Vagina (tissue), 2 donors: Measurements from ENCODE around the gene ZGPAT. TPM values are rescaled to one million over a fixed set of nuclear protein-coding genes. Genes with fewer than 3 reads are reported as not detected.

Source experiments
- DNase-seq, 2 donors: peaks; one replicate each; pipeline ENCODE4 v3.0.0-alpha.2; 2017; ENCODE audit errors: extremely low spot score in 2 of 2
- H3K27ac ChIP-seq: fragments of 200-600 bp; sonication (generic); one replicate; pipeline ENCODE4 v1.5.1; 2019
- H3K27me3 ChIP-seq: fragments of 200-600 bp; sonication (generic); one replicate; pipeline ENCODE4 v1.5.1; 2019
- H3K36me3 ChIP-seq, 2 donors: fragments of 200-600 bp; sonication (generic); one replicate each; pipeline ENCODE4 v1.5.1; 2017 to 2019
- H3K4me1 ChIP-seq: fragments of 200-600 bp; sonication (generic); one replicate; pipeline ENCODE4 v1.5.1; 2019
- H3K4me3 ChIP-seq, 2 donors: fragments of 200-600 bp; sonication (generic); 1 replicate in 1 of 2; 2 replicates in 1 of 2; pipeline ENCODE4 v1.5.1; 2016 to 2019
- H3K9me3 ChIP-seq: fragments of 200-600 bp; sonication (generic); one replicate; pipeline ENCODE4 v1.5.1; 2019
- CTCF ChIP-seq, 3 experiments: fragments of 450-650 bp in 2 of 3; fragments of 200-600 bp in 1 of 3; sonication (generic) in 1 of 3; IDR thresholded peaks; one replicate each; pipeline ENCODE4 v1.5.1; 2017 to 2019; ENCODE audit warnings: antibody characterized with exemption in 3 of 3, mild to moderate bottlenecking in 2 of 3, moderate library complexity in 2 of 3
- POLR2A ChIP-seq, 2 donors: fragments of 450-650 bp; IDR thresholded peaks; one replicate each; pipeline ENCODE4 v1.6.1; 2017; ENCODE audit warnings: antibody characterized with exemption in 2 of 2, mild to moderate bottlenecking in 2 of 2, moderate library complexity in 2 of 2
- POLR2AphosphoS5 ChIP-seq, 2 donors: sonication (generic); formaldehyde crosslinking; IDR thresholded peaks; one replicate each; pipeline ENCODE4 v1.9.0; 2017; ENCODE audit warnings: antibody characterized with exemption in 2 of 2, mild to moderate bottlenecking in 2 of 2, low read depth in 1 of 2; ENCODE audit not compliant: insufficient read depth in 1 of 2
- intact Hi-C: fragments of 100-400 bp; cut with DNase I; formaldehyde crosslinking; loops from one replicate; pipeline ENCODE4 v1.15.1; 2023
- total RNA-seq: library from RNA; depleted of rRNA; stranded (reverse); fragments of >200 nt; gene quantifications from one replicate; pipeline ENCODE4 v1.2.3, GENCODE V29; 2016

Gene ZGPAT
- total RNA-seq, 1 donor from 2014 or later: 30.4 TPM

DNA sequence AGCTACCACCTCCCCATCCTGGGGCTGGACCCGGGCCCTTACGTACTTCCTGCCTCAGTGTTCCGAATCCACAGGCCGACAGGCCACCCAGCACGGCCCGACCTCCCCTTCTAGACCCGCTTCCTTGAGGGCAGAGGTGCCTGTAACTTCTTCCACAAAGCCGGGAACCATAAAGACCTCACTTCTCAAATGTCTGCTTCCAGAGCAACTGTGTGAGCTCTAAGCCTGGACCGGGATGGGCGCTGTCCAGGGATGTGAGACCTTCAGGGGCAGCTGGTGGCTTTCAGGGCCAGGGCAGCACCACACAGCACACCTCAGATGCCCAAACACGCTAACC lies 41.1 kb downstream of the ZGPAT start:
- H3K4me1 ChIP-seq: no peaks in the 10 kb centered on the region
- no peak overlapping the region for H3K4me3 ChIP-seq
- intact Hi-C loops: no loop called here
- TF ChIP-seq CTCF (IDR thresholded peaks at IDR 0.05): no peak
- no peak for TF ChIP-seq POLR2A (IDR thresholded peaks at IDR 0.05)
- TF ChIP-seq POLR2AphosphoS5 (IDR thresholded peaks at IDR 0.05; ENCODE audit: insufficient read depth in 1 of 2, low read depth in 1 of 2): no peak
- no peaks in the 10 kb centered on the region for H3K27me3 ChIP-seq
- H3K36me3 ChIP-seq: no peaks in the 10 kb centered on the region
- no peak overlapping the region for H3K27ac ChIP-seq
- no peak for DNase-seq
- H3K9me3 ChIP-seq: no peaks in the 10 kb centered on the region

DNA sequence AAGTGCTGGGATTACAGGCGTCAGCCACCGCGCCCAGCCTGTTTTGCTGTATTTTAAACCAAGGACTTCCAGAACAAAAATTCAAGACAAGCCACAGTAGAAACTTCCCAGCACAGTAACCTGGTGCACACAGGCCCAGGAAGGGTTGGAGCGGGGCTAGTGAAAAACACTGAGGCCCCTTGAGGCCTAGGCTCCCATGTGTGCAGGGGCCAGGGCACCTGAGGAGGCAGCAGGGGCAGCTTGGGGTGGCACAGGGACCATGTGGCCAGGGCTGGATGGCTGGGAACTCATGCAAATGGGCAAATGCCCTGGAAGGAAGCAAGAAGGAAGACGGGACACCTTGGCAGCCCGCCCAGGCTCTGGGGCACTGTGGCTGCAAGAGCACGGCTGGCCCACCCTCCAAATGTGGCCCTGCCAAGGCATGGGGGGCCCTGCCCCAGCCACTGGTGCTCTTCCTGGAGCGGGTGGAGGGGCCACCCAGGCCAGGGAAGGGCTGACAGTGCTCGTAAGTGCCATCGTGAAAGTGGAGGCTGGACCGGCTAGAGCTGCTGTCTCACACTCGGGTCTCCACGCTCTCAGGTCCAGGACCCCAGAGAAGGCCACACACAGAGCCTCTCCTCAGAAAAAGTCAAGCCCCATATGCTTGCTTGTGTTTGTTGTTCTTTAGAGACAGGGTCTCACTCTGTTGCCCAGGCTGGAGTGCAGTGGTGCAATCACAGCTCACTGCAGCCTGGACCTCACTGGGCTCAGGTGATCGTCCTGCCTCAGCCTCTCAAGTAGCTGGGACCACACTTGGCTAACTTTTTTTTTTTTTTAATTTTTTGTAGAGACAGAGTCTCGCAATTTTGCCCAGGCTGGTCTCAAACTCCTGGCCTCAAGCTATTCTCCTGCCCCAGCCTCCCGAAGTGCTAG lies 42.0 kb downstream of the ZGPAT start:
- no peaks in the 10 kb centered on the region for H3K4me1 ChIP-seq
- DNase-seq: no peak
- intact Hi-C loops: no loop called here
- H3K27ac ChIP-seq: no peak overlapping the region
- H3K27me3 ChIP-seq: no peaks in the 10 kb centered on the region
- no peak overlapping the region for H3K4me3 ChIP-seq
- TF ChIP-seq POLR2AphosphoS5 (IDR thresholded peaks at IDR 0.05; ENCODE audit: insufficient read depth in 1 of 2, low read depth in 1 of 2) (no peak), POLR2A (IDR thresholded peaks at IDR 0.05) (no peak), CTCF (IDR thresholded peaks at IDR 0.05) (no peak)
- H3K36me3 ChIP-seq: no peaks in the 10 kb centered on the region
- H3K9me3 ChIP-seq: no peaks in the 10 kb centered on the region

DNA sequence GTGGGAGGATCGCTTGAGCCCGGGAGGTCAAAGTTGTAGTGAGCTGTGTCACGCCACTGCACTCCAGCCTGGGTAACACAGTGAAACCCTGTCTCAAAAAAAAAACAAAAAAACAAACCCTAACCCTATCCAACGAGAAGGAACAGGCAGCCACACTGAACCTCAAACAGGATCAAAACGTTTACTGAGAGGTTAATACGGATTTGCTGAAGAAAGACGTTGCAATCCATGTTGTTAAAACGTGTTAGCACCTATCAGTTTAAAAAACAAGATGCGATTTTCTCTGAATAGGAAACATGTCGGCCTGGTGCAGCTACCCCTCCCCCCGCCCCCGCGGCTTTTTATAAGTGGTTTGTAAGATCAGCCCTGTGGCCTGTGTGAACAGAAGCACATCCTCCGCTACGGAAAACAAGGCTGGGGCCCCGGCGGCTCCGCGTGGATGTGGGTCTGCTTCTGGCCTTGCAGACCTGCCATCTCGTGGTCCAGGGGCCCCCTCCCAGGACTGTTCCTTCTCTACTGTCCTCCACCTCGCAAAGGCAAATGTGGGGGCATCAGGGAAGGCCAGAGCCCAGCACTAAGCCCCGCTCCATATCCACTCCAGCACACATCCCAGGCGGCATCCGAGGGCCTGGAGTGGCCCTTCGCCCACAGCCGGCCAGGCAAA lies 43.1 kb downstream of the ZGPAT start:
- H3K27me3 ChIP-seq: no peaks in the 10 kb centered on the region
- no peaks in the 10 kb centered on the region for H3K36me3 ChIP-seq
- no peaks in the 10 kb centered on the region for H3K9me3 ChIP-seq
- no peaks in the 10 kb centered on the region for H3K4me1 ChIP-seq
- no peak for TF ChIP-seq POLR2A (IDR thresholded peaks at IDR 0.05)
- TF ChIP-seq CTCF (IDR thresholded peaks at IDR 0.05): no peak
- TF ChIP-seq POLR2AphosphoS5 (IDR thresholded peaks at IDR 0.05; ENCODE audit: insufficient read depth in 1 of 2, low read depth in 1 of 2): peak in 1 of 2 donors; percentile 12
- H3K4me3 ChIP-seq: no peak overlapping the region
- no peak overlapping the region for H3K27ac ChIP-seq
- DNase-seq: no peak
- intact Hi-C loops: no loop called here

DNA sequence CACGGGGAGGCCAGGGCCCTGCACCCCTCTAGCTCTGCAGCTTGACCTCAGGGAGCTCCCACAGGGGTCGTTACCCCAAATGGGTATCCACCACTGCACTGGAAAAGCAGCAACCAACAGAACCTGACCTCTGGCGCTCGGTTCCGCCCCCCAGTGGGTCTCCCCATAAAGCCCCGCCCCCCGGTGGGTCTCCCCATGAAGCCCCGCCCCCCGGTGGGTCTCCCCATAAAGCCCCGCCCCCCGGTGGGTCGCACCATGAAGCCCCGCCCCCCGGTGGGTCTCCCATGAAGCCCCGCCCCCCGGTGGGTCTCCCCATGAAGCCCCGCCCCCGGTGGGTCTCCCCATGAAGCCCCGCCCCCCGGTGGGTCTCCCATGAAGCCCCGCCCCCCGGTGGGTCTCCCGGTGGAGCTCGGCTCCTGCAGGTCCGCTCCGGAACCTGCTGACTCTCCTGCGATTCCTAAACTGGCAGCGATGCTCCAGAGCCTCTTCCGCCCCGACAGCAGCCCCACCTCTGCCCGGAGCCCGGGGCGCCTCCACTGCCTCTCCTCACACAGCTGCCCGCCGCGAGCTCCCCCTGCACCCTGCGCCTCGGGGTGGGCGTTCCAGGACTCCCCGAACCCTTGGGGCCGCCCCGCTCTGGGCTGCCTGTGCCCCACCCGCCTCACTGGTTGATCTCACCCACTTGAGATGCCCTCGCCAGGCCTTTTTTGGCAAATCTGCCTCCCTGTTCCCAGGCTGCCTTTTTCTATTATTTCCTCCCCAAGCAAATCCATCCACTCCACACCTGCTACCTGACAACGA lies 43.8 kb downstream of the ZGPAT start:
- TF ChIP-seq CTCF (IDR thresholded peaks at IDR 0.05) (no peak), POLR2A (IDR thresholded peaks at IDR 0.05) (no peak), POLR2AphosphoS5 (IDR thresholded peaks at IDR 0.05; ENCODE audit: insufficient read depth in 1 of 2, low read depth in 1 of 2) (no peak)
- no peak for DNase-seq
- no peak overlapping the region for H3K4me3 ChIP-seq
- H3K4me1 ChIP-seq: no peaks in the 10 kb centered on the region
- intact Hi-C loops: no loop called here
- H3K27me3 ChIP-seq: no peaks in the 10 kb centered on the region
- no peak overlapping the region for H3K27ac ChIP-seq
- H3K36me3 ChIP-seq: no peaks in the 10 kb centered on the region
- H3K9me3 ChIP-seq: no peaks in the 10 kb centered on the region
